Measurements from ENCODE around the gene SLC6A2.

Gene SLC6A2

GRCh38 chr16:55638256-55638655, 17.5 kb upstream of the SLC6A2 start:
- no peak for TF ChIP-seq CTCF (conservative IDR thresholded peaks at IDR 0.05)
- H3K27ac ChIP-seq = no peak overlapping the region

- no peak for TF ChIP-seq CTCF (conservative IDR thresholded peaks at IDR 0.05)
- H3K27ac ChIP-seq = no peak overlapping the region
These were observed 15.0 kb upstream of the SLC6A2 start for GRCh38 chr16:55640701-55641327.

GRCh38 chr16:55641430-55642056, 14.2 kb upstream of the SLC6A2 start:
- H3K27ac ChIP-seq = no peak overlapping the region
- TF ChIP-seq CTCF (conservative IDR thresholded peaks at IDR 0.05) = no peak

GRCh38 chr16:55642611-55643010, 13.2 kb upstream of the SLC6A2 start:
- no peak for TF ChIP-seq CTCF (conservative IDR thresholded peaks at IDR 0.05)
- H3K27ac ChIP-seq = no peak overlapping the region

- no peak for TF ChIP-seq CTCF (conservative IDR thresholded peaks at IDR 0.05)
- no peak overlapping the region for H3K27ac ChIP-seq
These were observed 12.4 kb upstream of the SLC6A2 start for GRCh38 chr16:55643161-55643970.

GRCh38 chr16:55645986-55646385, 9.8 kb upstream of the SLC6A2 start:
- no peak for TF ChIP-seq CTCF (conservative IDR thresholded peaks at IDR 0.05)
- no peak overlapping the region for H3K27ac ChIP-seq

GRCh38 chr16:55647343-55647742, 8.4 kb upstream of the SLC6A2 start:
- no peak for TF ChIP-seq CTCF (conservative IDR thresholded peaks at IDR 0.05)
- H3K27ac ChIP-seq = no peak overlapping the region
